Stimulated activated CD4-positive, alpha-beta T cell treated with anti-CD3 and anti-CD28 coated beads, Interleukin-1b, Interleukin-23, amount 100 ng/mL, for 1 hour (primary cell): ENCODE measurements around the gene DDT.
"Not testable (repeated sequence)": the region's sequence is repeated elsewhere in the genome, so short reads cannot be mapped to it uniquely, and the experiment has no call there.

Experiments
- DNase-seq, 2 donors: peaks; one replicate each; pipeline ENCODE4 v3.0.0-alpha.2; 2020; ENCODE audit warnings: low read depth in 2 of 2

DDT gene

DNA sequence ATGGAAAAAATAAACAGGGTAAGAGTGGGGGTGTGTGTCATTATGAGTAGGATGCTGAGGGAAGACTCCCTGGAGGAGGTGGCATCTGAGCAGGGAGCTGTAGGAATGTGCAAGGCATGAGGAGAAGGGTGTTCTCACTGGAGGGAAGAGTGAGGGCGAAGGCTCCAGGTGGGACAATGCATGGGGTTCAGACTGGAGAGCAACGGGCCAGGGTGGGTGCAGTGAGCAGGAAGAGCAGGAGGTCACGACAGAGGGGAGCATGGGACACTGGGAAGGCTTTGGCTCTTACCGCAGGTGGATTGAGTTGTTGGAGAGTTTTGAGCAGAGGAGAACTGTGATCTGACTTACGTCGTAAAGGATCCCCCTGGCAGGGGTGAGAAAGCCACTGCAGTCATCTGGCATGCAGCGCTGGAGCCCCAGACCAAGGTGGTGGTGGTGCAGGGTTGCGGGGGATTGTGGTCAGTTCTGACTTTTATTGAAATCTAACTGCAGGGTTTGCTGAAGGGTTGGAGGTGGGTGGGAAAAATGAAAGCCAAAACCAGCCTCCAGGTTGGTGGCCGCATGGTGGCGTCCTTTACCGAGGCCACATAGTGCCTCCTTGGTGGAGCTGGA is 21.3 kb downstream of the DDT start:
- DNase-seq: not testable (repeated sequence)

DNA sequence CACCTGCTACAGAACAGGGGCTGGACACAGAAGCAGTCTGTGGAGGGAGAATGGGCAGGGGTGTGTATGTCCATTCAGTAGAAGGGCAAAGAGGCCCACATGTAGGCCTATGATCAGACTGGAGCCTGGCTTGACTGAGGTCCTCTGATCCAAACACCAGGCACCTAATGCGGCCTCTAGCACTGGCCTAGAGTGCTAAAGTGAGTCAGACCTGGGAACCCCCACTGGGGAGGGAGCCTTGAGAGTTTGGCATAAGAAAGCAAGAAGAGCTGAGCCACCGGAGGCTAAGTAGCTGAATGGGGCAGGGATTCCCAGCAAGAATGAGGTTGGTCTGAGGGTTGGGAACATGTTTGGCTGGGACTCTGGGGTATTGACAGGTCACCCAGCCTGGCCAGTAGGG is 22.9 kb downstream of the DDT start:
- not testable (repeated sequence) for DNase-seq

DNA sequence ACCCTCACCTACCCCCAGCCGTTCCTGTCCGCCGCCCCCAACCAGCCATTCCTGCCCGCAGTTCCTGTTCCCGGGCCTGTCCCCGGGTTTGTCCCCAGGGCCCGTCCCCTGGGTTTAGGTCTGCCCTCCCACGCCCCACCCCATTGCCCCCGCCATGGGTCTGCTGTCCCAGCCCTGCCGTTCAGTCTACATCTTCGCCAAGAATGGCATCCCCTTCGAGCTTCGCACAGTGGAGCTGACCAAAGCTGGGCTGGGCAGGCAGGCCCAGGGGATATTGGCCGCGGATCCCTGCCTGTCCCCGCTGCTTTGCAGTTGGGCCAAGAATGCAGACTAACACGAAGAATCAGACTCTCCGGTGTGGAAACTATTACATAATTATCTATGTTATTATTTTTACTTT is 24.5 kb downstream of the DDT start:
- not testable (repeated sequence) for DNase-seq

DNA sequence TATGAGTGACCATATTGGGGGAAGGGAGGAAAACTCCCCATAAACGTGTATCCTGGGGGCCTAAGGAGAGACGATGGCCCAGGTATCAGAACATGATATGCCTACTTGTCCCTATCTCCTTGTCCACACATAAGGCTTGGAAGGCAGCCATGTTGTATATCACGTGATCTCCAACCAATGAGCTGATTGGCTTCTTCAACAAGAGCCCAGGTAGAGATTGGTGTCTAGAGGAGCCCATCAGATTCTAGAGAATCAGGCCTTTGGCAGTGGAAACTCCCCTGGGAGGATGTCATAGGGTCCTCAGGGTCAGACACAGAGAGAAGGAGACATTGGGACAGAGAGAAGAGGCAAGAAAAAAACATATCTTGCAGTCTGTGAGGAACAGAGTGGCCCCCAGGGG is 26.9 kb downstream of the DDT start:
- DNase-seq: not testable (repeated sequence)

DNA sequence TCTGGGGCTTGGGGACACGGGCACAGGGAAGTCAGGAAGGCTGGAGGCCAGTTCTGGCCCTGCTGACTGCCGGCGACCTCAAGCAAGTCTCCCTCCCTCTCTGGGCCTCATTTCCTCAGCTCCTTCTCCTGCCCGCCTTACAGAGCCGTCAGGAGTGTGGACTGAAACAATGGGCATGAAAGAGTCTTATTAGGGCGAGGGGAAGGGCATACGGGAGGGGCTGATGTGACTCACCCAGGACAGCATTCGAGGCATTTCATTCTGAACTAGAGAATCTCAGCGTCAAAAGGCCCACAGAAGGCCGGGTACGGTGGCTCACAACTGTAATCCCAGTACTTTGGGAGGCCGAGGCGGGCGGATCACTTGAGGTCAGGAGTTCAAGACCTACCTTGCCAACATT is 34.1 kb downstream of the DDT start:
- DNase-seq: not testable (repeated sequence)

DNA sequence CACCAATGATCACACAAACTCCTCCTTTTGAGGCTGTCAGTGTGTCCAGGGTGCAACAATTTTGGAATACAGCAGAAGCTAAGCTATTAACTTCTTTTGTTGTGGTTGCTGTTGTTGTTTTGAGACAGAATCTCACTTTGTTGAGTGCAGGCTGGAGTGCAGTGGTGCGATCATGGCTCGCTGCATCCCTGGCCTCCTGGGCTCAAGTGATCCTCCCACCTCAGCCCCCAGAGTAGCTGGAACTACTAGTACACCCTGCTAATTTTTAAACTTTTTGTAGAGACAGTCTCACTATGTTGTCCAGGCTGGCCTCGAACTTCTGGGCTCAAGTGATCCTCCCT is 35.3 kb downstream of the DDT start:
- DNase-seq: no peak

DNA sequence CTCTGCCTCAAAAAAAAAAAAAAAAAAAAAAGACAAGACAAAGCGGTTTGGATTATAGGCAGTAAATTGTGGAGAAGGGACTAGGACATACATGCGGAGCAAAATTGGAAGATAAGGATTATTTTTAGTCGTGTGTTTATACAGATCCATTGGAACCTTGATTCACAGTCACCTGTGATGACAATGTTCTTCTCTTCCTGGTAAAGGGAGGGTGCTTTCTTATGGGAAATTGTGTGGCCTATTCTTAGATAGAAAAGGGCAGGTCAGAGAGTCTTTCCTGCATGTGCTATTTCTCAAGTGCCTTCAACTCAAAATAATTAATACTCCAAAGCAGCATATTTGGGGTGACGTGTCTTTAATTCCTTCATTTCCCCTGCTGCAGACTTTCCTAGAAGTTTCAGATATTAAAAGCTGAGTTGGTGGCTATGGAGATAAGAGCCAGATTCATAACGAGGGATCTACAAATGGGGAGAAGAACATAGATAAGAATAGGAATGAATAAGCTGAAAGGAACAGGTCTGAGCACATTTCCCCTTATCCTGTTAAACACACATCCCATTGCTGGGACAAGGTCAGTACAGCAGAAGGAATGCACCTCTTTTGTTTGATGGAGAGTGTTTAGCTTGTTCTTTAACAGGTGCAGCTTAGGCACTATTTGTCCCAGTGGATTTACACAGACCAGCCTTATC is 35.8 kb downstream of the DDT start:
- no peak for DNase-seq

DNA sequence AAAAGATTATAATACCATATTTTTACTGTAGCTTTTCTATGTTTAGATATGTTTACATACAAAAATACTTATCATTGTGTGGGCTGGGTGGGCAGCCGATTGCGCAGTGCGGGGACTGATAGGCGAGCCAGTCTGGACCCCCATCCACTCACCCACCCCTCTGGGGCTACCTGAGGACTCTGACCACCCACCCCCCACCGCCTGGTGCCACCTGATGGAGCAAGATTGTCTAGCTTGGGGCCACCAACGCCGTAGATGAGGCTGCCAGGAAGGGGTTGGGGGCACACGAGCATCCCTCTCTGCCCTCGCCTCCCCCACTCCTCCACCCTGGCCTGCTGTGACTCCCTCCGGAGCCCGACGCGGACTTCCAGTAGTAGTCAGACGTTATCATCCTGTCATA is 47.7 kb downstream of the DDT start:
- no peak for DNase-seq

DNA sequence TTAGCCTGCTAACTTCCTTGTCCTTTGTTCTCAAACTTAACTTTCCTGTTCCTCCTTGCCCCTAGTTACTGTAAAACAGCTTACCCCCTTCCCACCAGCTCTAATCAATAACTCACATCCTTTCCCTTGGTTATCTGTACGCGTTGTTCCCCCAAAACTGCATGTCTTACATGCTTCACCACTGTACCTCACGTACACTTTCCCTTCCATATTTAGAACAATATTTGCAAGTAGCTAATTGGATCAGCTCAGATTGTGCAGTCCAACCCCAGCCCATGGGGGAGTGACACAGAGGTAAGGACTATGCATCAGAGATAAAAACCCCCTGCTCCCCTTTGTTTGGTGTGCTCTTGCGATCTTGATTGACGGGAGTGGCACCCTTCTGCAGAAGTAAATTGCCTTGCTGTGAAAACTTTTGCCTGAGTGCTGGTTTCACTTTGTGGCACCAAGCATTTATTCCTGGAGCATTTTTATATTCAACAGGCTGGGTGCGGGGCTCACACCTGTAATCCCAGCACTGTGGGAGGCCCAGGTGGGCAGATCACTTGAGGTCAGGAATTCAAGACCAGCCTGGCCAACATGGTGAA is 49.1 kb downstream of the DDT start:
- no peak for DNase-seq

DNA sequence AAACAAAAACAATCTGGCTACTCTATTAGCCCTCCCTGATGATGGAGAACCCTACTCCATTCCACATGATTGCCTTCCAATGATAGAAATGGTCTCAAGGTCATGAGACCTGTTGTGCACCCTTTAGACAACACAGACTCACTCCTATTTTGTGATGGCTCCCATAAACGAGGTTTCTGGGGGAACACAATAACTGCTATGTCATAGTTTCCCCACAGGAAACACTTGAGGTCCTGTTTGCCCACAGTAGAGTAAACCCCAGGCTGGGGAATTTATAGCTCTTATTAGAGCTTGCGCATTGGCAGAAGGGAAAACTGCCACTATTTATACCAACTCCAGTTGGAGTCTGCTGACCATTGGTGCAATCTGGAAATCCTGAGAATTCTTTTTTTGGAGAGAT is 51.3 kb downstream of the DDT start:
- DNase-seq: no peak

DNA sequence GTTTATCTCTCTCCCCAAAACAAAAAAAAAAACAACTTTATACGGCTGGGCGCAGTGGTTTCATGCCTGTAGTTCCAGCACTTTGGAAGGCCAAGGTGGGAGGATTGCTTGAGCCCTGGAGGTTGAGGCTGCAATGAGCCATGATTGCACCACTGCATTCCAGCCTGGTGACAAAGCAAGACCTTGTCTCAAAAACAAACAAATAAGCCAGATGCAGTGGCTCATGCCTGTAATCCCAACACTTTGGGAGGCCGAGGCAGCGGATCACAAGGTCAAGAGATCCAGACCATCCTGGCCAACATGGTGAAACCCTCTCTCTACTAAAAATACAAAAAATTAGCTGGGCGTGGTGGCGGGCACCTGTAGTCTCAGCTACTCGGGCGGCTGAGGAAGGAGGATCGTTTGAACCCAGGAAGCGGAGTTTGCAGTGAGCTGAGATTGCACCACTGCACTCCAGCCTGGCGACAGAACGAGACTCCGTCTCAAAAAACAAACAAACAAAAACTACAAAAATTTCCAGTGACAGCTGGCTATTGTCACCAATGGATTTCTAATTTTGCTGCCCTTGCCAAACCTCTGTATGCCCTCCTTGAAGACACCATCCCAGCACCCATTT is 52.5 kb downstream of the DDT start:
- not testable (repeated sequence) for DNase-seq
